Muscle layer of duodenum (tissue), 2 donors: ENCODE data around the gene ABR.

ENCODE experiments used
- H3K27ac ChIP-seq: one replicate; pipeline ENCODE4 v1.7.0; 2013; ENCODE audit warnings: mild to moderate bottlenecking, low read length
- H3K27me3 ChIP-seq: one replicate; pipeline ENCODE4 v1.7.0; 2013; ENCODE audit warnings: low read depth, mild to moderate bottlenecking, control low read depth, low read length
- H3K36me3 ChIP-seq, 2 donors: one replicate each; pipeline ENCODE4 v1.7.0; 2013; ENCODE audit warnings: low read length in 2 of 2, control low read depth in 1 of 2, mild to moderate bottlenecking in 1 of 2; ENCODE audit not compliant: insufficient read depth in 2 of 2, control insufficient read depth in 1 of 2
- H3K4me1 ChIP-seq, 2 donors: one replicate each; pipeline ENCODE4 v1.7.0; 2013; ENCODE audit warnings: low read length in 2 of 2, mild to moderate bottlenecking in 2 of 2, control low read depth in 1 of 2, moderate library complexity in 1 of 2; ENCODE audit not compliant: insufficient read depth in 2 of 2, control insufficient read depth in 1 of 2
- H3K4me3 ChIP-seq, 2 donors: one replicate each; pipeline ENCODE4 v1.7.0; 2013; ENCODE audit warnings: low read length in 2 of 2, low read depth in 1 of 2, mild to moderate bottlenecking in 1 of 2
- H3K9me3 ChIP-seq, 2 donors: one replicate each; pipeline ENCODE4 v1.7.0; 2013; ENCODE audit warnings: low read length in 2 of 2, control low read depth in 1 of 2, mild to moderate bottlenecking in 1 of 2; ENCODE audit not compliant: control insufficient read depth in 1 of 2
- donor health status: healthy.

The ABR gene

DNA sequence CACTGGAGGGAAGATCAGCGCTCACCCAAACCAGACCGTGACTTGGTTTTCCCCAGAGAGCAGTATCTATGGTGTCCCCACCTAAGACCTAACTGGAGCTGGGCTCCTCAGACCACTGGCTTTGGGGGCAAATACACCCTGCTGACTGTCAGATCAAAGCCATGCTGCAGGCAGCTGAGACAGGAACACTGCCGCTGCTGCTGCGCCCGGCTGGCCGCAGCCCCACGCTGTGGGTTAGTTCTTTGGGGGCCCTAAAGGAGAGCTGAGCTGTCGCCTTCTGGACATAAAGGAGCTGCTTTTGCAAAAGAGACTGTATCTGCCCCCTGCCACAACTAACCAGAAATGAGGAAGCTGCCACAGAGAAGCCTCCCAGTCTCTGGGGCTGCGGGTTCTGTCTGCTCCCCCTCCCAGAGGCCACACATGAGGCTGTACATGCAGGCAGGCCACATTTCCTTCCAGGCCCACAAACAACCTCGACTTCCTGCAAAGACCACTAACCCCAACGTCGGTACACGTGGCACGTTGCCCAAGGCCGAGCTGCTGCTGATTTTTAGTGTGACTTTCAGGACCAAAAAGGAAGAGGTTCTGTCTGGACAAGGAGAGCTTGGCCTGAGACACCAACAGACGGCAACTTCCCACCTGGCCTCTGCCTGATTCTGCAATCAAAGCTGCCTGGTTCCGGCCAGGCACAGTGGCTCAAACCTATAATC lies 18.2 kb upstream of the ABR start:
- H3K36me3 ChIP-seq, result no peaks in the 10 kb centered on the region
- no peak overlapping the region for H3K4me3 ChIP-seq
- peak overlapping the region; percentile 39 for H3K27ac ChIP-seq
- peaks cover 4 to 19% of the 10 kb centered on the region in 2 donors for H3K4me1 ChIP-seq
- H3K9me3 ChIP-seq, result no peaks in the 10 kb centered on the region
- no peaks in the 10 kb centered on the region for H3K27me3 ChIP-seq

DNA sequence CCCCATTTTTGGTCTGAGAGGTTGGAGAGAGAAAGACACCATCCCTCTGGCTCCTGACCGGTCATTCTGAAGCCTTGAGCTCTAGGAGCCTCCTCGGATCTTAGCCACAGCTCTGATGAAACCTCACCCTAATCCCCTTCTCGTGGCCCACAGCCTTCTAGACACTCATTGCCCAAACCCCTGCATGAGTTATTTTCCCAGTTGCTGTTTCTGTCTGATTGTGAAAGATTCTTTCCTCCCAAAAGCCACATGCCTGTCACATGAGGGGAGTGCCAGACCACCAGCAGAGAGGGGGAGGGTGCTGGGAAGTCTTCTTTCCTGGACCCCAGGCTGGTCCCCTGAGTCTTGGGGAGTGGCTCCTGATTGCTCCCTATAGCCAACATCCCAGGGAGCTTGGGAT lies 17.6 kb upstream of the ABR start:
- Histone ChIP-seq H3K9me3 (no peaks in the 10 kb centered on the region), H3K4me1 (peaks cover 4 to 19% of the 10 kb centered on the region in 2 donors), H3K27ac (peak overlapping the region; percentile 39)

DNA sequence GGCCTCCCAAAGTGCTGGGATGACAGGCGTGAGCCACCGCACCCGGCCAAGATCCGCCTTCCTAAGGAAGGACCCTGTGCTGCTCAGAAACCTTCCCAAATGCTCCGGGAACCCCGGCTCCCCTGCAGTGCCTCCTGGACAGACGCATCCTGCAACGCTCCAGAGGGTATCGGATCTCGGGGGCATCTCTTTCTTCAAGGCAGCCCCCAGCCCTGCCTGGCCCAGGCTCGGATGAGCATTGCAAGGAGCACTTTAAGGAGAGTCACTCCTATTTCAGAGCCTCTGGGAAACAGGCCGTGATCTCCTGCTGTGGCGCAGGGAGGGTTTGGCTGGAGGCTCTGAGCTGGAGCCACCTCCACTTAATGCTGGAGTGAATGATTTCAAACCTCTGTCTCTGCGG lies 17.2 kb upstream of the ABR start:
- no peaks in the 10 kb centered on the region for H3K27me3 ChIP-seq
- H3K9me3 ChIP-seq, result no peaks in the 10 kb centered on the region
- H3K4me3 ChIP-seq, result no peak overlapping the region
- no peak overlapping the region for H3K27ac ChIP-seq
- H3K4me1 ChIP-seq, result peaks cover 4 to 19% of the 10 kb centered on the region in 2 donors
- H3K36me3 ChIP-seq, result no peaks in the 10 kb centered on the region

More for the DNA sequence above, 17.6 kb upstream of the ABR start:
- Histone ChIP-seq H3K36me3 (no peaks in the 10 kb centered on the region), H3K27me3 (no peaks in the 10 kb centered on the region), H3K4me3 (no peak overlapping the region)

DNA sequence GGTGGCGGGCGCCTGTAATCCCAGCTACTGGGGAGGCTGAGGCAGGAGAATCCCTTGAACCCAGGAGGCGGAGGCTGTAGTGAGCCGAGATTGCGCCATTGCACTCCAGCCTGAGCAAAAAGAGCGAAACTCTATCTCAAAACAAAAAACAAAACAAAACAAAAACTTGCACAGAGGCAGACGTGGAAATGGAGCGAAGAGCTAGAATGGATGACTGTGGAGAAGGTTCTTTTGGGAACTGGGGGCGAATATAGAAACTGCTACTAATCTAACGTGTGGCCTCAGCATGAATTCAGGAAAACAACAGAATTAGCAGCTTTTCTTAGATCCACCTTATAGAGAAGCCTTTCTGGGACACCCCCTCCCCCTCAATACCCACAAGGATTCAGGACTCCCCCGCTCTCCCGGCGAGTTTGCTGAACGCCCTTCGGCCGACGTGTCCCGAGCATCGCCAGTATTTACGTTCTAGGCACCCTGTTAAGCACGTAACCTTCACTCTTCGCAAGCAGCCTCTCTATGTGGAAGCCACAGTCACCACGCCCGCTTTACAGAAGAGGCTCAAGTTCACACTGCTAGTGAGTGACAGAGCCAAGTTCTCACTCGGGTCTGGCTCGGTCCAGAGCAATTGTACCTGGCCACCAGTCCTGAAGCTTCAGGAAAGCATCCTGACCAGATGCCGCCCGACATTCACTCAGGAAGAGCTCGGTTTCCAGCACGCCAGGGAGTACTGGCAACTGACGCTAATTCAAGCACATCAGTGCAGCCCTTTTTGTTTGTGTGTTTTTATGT lies 13.3 kb upstream of the ABR start:
- H3K9me3 ChIP-seq, result no peaks in the 10 kb centered on the region
- no peaks in the 10 kb centered on the region for H3K27me3 ChIP-seq
- H3K27ac ChIP-seq, result no peak overlapping the region
- H3K4me3 ChIP-seq, result no peak overlapping the region
- peaks cover 4 to 26% of the 10 kb centered on the region in 2 donors for H3K4me1 ChIP-seq
- no peaks in the 10 kb centered on the region for H3K36me3 ChIP-seq

DNA sequence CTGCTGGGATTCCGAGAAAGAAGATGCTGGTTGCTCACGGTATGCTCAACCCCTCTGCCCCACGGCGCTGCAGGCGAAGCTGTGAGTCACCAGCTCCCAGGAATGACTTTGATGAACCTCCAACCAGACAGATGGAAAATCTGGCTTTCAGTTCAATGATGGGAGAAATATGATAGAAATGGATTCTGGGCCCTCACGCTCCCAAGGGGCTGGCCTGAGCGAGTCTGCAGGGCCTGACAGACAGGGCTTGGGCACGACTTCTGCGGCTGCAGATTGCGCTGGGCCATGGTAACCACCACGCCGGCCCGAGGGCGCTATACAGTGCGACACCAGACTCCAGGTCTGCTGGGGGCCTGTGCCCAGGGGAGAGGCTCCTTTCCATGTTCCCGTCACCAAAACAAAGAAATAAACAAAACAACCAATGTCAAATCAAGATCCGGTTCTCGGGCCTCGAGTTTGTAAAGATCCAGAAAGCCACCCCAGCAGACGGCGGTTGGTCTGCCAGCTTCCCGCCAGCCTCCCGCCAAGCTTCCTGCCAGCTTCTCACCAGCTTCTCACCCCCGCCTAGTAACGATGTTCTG lies 11.1 kb upstream of the ABR start:
- Histone ChIP-seq H3K4me1 (peaks cover 0 to 29% of the 10 kb centered on the region in 2 donors), H3K27ac (no peak overlapping the region)

DNA sequence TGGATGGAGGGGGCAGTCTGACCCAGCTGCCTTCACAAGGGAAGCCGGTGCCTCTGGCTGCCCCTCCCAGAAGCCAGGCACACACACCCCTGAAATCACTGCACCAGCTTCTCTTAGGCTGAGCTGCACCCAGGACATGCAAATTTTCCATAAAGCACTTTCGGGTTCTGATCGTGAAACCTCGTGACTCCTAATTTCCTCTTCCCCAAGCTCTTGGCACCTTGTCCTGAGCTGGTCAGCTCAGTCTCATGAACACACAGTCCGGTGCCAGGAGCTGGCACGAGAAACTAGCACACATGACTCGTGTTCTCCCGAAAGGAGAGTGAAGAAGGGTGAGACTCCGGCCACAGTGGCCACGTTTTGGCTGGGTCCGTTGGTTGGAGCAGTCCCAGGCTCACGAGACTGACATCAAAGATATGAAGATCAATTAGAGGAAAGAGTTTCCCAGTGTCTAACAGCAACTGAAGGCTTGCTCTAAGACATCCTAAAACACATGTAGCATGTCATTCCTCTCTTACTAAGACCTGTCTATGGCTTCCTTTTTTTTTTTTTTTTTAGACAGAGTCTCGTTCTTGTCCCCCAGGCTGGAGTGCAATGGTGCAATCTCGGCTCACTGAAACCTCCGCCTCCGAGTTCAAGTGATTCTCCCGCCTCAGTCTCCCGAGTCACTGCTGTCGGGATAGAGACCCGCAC lies 9.2 kb upstream of the ABR start:
- Histone ChIP-seq H3K9me3 (no peaks in the 10 kb centered on the region), H3K27ac (no peak overlapping the region), H3K36me3 (no peaks in the 10 kb centered on the region), H3K4me1 (peaks cover 0 to 29% of the 10 kb centered on the region in 2 donors), H3K27me3 (no peaks in the 10 kb centered on the region), H3K4me3 (peak overlapping the region in 1 of 2 donors; percentile 39)

More for the DNA sequence above, 11.1 kb upstream of the ABR start:
- H3K4me3 ChIP-seq, result no peak overlapping the region
- no peaks in the 10 kb centered on the region for H3K36me3 ChIP-seq
- no peaks in the 10 kb centered on the region for H3K9me3 ChIP-seq
- H3K27me3 ChIP-seq, result no peaks in the 10 kb centered on the region

DNA sequence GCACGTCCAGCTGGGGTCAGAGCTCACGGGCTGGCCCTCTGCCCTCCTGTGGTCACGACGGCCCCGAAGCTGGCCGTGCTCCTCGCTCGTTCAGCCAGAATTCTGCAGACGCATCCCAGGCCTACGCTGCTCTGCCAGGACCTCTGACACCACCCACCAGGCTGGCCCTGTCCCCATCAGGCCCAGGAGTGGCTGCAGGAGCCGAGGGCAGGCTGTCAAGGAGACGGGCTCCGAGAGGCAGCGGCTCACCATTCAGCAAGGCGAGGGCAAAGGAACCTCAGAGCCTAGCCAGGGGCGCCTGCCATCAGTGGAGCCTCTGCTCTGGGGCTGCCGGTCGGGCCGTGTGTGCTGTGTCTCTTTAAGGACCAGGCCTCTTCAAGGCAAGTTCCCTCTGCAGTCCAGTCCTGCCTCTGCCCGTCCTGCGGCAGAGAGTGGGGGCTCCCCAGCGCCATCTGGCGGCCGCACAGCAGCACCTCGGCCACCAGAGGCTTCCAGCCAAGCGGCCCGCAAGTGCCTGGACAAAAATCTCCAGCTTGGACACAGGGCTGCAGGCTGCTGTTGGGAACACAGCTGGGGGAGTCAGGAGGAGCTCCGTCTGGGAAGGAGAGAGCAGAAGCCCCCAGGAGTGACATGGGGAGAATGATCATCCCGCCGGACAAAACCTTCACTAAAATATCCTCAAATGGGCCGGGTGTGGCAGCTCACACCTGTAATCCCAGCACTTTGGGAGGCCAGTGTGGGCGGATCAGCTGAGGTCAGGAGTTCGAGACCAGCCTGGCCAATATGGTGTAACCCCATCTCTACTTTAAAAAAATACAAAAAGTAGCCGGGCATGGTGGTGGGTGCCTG lies 7.4 kb upstream of the ABR start:
- Histone ChIP-seq H3K27me3 (no peaks in the 10 kb centered on the region), H3K4me3 (peak overlapping the region in 1 of 2 donors; percentile 24), H3K36me3 (no peaks in the 10 kb centered on the region), H3K27ac (no peak overlapping the region), H3K9me3 (no peaks in the 10 kb centered on the region), H3K4me1 (peaks cover 0 to 29% of the 10 kb centered on the region in 2 donors)

DNA sequence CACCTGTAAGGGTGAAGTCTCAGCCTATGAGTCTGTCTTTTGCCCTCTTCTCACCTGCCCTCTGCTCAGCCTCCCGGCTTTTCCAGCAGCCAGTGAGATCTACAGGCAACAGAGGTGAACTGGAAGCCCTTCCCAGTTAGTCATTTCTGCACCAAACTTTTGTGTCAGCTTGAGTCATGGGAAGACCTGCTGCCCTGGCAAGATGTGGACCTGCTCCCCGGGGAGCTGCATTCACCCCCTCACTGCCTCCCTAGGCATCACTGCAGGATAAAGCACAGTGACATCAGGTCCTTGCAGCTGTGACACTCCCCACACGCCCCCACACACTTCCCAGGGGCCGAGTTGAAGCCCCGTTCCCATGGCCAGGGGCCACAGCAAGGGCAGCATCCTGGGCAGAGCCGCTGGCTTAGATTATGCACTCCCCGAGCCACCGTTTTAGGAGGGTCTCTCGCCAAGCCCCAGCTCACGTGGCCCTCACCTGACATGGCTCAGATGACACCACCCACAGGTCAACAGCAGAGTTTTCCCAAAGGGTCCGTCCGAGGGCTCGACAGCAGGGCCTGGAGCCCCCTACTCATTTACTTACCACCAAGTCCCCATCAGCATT lies 6.5 kb upstream of the ABR start:
- H3K36me3 ChIP-seq, result no peaks in the 10 kb centered on the region
- no peaks in the 10 kb centered on the region for H3K27me3 ChIP-seq
- peak overlapping the region in 1 of 2 donors; percentile 24 for H3K4me3 ChIP-seq
- no peaks in the 10 kb centered on the region for H3K9me3 ChIP-seq
- H3K4me1 ChIP-seq, result peaks cover 0 to 29% of the 10 kb centered on the region in 2 donors
- no peak overlapping the region for H3K27ac ChIP-seq

DNA sequence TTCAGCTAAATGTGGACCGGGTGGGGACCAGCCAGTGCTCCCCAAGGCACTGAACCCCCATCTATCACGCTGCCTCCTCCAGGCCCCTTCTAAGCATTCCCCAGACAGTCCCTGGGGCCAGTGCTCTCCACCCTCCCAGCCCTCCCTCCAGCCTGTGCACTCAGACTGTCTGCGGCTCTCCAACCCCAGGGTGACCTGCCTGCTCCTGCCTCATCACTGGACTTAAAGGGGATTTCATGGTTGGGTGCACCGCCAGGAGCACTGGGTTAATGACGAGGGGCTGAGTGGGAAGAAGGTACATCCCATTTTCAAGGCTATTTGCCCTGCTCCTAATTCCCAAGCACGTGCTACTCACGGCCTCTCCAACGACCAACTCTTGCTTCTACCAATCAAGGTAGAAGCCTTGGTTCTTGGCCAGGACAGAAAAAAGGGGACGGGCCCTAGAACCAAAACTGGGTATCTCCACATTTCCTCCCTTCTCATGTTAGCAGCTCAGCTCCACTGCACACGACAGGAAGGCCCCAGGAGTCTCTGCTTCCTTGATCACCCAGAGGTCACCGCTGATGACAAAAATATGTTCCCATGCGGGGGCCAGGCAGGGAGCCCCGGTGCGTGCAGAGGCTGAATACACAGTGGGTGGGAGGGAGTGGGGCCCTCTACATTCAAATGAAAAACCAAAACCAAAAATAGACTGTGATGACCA lies 3.5 kb upstream of the ABR start:
- Histone ChIP-seq H3K9me3 (no peaks in the 10 kb centered on the region), H3K27me3 (no peaks in the 10 kb centered on the region), H3K4me3 (no peak overlapping the region), H3K4me1 (peaks cover 0 to 21% of the 10 kb centered on the region in 2 donors), H3K36me3 (no peaks in the 10 kb centered on the region), H3K27ac (no peak overlapping the region)

DNA sequence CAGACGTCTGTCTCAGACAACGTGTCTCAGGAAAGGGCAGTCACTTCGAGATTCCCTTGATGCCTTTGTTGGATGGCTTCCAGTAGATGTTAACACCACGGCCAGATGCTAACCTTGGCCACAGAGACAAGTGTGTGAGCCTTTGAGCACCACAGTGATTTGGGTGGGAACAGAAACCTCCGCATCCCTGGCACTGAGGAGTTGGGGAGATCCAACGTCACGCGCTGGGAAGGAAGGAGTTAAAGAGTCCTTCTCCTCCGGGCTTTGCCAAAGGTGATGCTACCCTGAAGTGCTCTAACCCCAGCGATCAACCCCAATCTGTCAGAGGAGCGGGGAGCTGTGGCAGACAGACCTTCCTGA lies 3.0 kb upstream of the ABR start:
- Histone ChIP-seq H3K9me3 (no peaks in the 10 kb centered on the region), H3K4me3 (no peak overlapping the region), H3K4me1 (peaks cover under 1 to 23% of the 10 kb centered on the region in 2 donors), H3K27ac (no peak overlapping the region), H3K27me3 (no peaks in the 10 kb centered on the region), H3K36me3 (no peaks in the 10 kb centered on the region)
